T-helper 1 cell treated with Interleukin-12 subunit alpha and Interleukin-12 subunit beta and Interleukin-4 antibody, amounts not matched to agents 30 μg/mL and 1 μg/mL, for 36 hours (primary cell): Measurements from ENCODE around the gene TUBB3.

Experiments
- H3K27ac Mint-ChIP-seq: one replicate; pipeline ENCODE4 v1.8.0; 2021; ENCODE audit warnings: mild to moderate bottlenecking, mixed read lengths
- H3K27me3 Mint-ChIP-seq: one replicate; pipeline ENCODE4 v1.8.0; 2021; ENCODE audit warnings: low read depth, mixed read lengths
- H3K36me3 Mint-ChIP-seq: one replicate; pipeline ENCODE4 v1.8.0; 2021; ENCODE audit warnings: low read depth, mixed read lengths
- H3K4me1 Mint-ChIP-seq: one replicate; pipeline ENCODE4 v1.8.0; 2021; ENCODE audit warnings: low read depth, mixed read lengths
- H3K4me3 Mint-ChIP-seq: one replicate; pipeline ENCODE4 v1.8.0; 2021; ENCODE audit warnings: mild to moderate bottlenecking, moderate library complexity, mixed read lengths
- H3K9me3 Mint-ChIP-seq: one replicate; pipeline ENCODE4 v1.8.0; 2021; ENCODE audit warnings: mixed read lengths

Gene TUBB3

GRCh38 chr16:89953671-89954406 is 30.7 kb downstream of the TUBB3 start:
- Mint-ChIP-seq H3K4me1 (peaks cover 9% of the 10 kb centered on the region), H3K27me3 (peaks cover 6% of the 10 kb centered on the region), H3K4me3 (no peak overlapping the region), H3K36me3 (peaks cover 6% of the 10 kb centered on the region), H3K9me3 (no peaks in the 10 kb centered on the region), H3K27ac (no peak overlapping the region)

GRCh38 chr16:89954462-89954861 is 31.3 kb downstream of the TUBB3 start:
- no peak overlapping the region for H3K4me3 Mint-ChIP-seq
- peaks cover 9% of the 10 kb centered on the region for H3K4me1 Mint-ChIP-seq
- peaks cover 6% of the 10 kb centered on the region for H3K27me3 Mint-ChIP-seq
- no peaks in the 10 kb centered on the region for H3K9me3 Mint-ChIP-seq
- H3K27ac Mint-ChIP-seq = no peak overlapping the region
- peaks cover 6% of the 10 kb centered on the region for H3K36me3 Mint-ChIP-seq

- Mint-ChIP-seq H3K27ac (no peak overlapping the region), H3K9me3 (no peaks in the 10 kb centered on the region), H3K4me3 (no peak overlapping the region), H3K4me1 (peaks cover 6% of the 10 kb centered on the region), H3K36me3 (peaks cover 6% of the 10 kb centered on the region), H3K27me3 (peaks cover 4% of the 10 kb centered on the region)
Measured at GRCh38 chr16:89955001-89955685, 32.0 kb downstream of the TUBB3 start.

- no peak overlapping the region for H3K4me3 Mint-ChIP-seq
- H3K9me3 Mint-ChIP-seq = no peaks in the 10 kb centered on the region
- no peak overlapping the region for H3K27ac Mint-ChIP-seq
- peaks cover 4% of the 10 kb centered on the region for H3K4me1 Mint-ChIP-seq
- no peaks in the 10 kb centered on the region for H3K27me3 Mint-ChIP-seq
- peaks cover 6% of the 10 kb centered on the region for H3K36me3 Mint-ChIP-seq
Measured at GRCh38 chr16:89956505-89957215, 33.5 kb downstream of the TUBB3 start.

GRCh38 chr16:89957216-89957785 is 34.2 kb downstream of the TUBB3 start:
- H3K27ac Mint-ChIP-seq = no peak overlapping the region
- peaks cover 6% of the 10 kb centered on the region for H3K36me3 Mint-ChIP-seq
- no peaks in the 10 kb centered on the region for H3K27me3 Mint-ChIP-seq
- peaks cover 4% of the 10 kb centered on the region for H3K4me1 Mint-ChIP-seq
- no peak overlapping the region for H3K4me3 Mint-ChIP-seq
- H3K9me3 Mint-ChIP-seq = no peaks in the 10 kb centered on the region

GRCh38 chr16:89958068-89958467 is 34.9 kb downstream of the TUBB3 start:
- peaks cover 6% of the 10 kb centered on the region for H3K36me3 Mint-ChIP-seq
- H3K9me3 Mint-ChIP-seq = no peaks in the 10 kb centered on the region
- H3K4me3 Mint-ChIP-seq = no peak overlapping the region
- peaks cover 4% of the 10 kb centered on the region for H3K4me1 Mint-ChIP-seq
- H3K27me3 Mint-ChIP-seq = no peaks in the 10 kb centered on the region
- peak overlapping the region; percentile 62 for H3K27ac Mint-ChIP-seq

- H3K4me1 Mint-ChIP-seq = peaks cover 4% of the 10 kb centered on the region
- H3K36me3 Mint-ChIP-seq = peaks cover 7% of the 10 kb centered on the region
- no peak overlapping the region for H3K4me3 Mint-ChIP-seq
- no peaks in the 10 kb centered on the region for H3K9me3 Mint-ChIP-seq
- H3K27me3 Mint-ChIP-seq = no peaks in the 10 kb centered on the region
- no peak overlapping the region for H3K27ac Mint-ChIP-seq
Measured at GRCh38 chr16:89958596-89958995, 35.5 kb downstream of the TUBB3 start.

- Mint-ChIP-seq H3K9me3 (no peaks in the 10 kb centered on the region), H3K36me3 (peaks cover 8% of the 10 kb centered on the region), H3K4me3 (no peak overlapping the region), H3K27me3 (no peaks in the 10 kb centered on the region), H3K4me1 (peaks cover 2% of the 10 kb centered on the region), H3K27ac (no peak overlapping the region)
Measured at GRCh38 chr16:89960966-89961365, 37.8 kb downstream of the TUBB3 start.

- Mint-ChIP-seq H3K4me3 (no peak overlapping the region), H3K9me3 (no peaks in the 10 kb centered on the region), H3K27ac (no peak overlapping the region), H3K27me3 (no peaks in the 10 kb centered on the region), H3K4me1 (peaks cover 2% of the 10 kb centered on the region), H3K36me3 (peaks cover 8% of the 10 kb centered on the region)
Measured at GRCh38 chr16:89961920-89962319, 38.8 kb downstream of the TUBB3 start.

- no peak overlapping the region for H3K27ac Mint-ChIP-seq
- H3K27me3 Mint-ChIP-seq = no peaks in the 10 kb centered on the region
- H3K4me1 Mint-ChIP-seq = peaks cover 2% of the 10 kb centered on the region
- peaks cover 8% of the 10 kb centered on the region for H3K36me3 Mint-ChIP-seq
- H3K9me3 Mint-ChIP-seq = no peaks in the 10 kb centered on the region
- no peak overlapping the region for H3K4me3 Mint-ChIP-seq
Measured at GRCh38 chr16:89962754-89963498, 39.8 kb downstream of the TUBB3 start.

GRCh38 chr16:89964201-89964600 is 41.1 kb downstream of the TUBB3 start:
- H3K4me1 Mint-ChIP-seq = peaks cover 2% of the 10 kb centered on the region
- no peaks in the 10 kb centered on the region for H3K9me3 Mint-ChIP-seq
- H3K36me3 Mint-ChIP-seq = peaks cover 6% of the 10 kb centered on the region
- H3K4me3 Mint-ChIP-seq = no peak overlapping the region
- no peak overlapping the region for H3K27ac Mint-ChIP-seq
- no peaks in the 10 kb centered on the region for H3K27me3 Mint-ChIP-seq

- H3K36me3 Mint-ChIP-seq = peaks cover 15% of the 10 kb centered on the region
- no peaks in the 10 kb centered on the region for H3K27me3 Mint-ChIP-seq
- H3K4me1 Mint-ChIP-seq = peaks cover 1% of the 10 kb centered on the region
- H3K9me3 Mint-ChIP-seq = no peaks in the 10 kb centered on the region
- no peak overlapping the region for H3K4me3 Mint-ChIP-seq
- H3K27ac Mint-ChIP-seq = no peak overlapping the region
Measured at GRCh38 chr16:89965447-89966225, 42.5 kb downstream of the TUBB3 start.

GRCh38 chr16:89966756-89967155 is 43.6 kb downstream of the TUBB3 start:
- Mint-ChIP-seq H3K36me3 (peaks cover 18% of the 10 kb centered on the region), H3K9me3 (peaks cover 3% of the 10 kb centered on the region), H3K27me3 (no peaks in the 10 kb centered on the region), H3K27ac (no peak overlapping the region), H3K4me3 (no peak overlapping the region), H3K4me1 (peaks cover 8% of the 10 kb centered on the region)
